HG03442 (cell line): ENCODE measurements around the gene AGBL3.

ENCODE experiments used
- ATAC-seq: cut with Tn5 transposase; IDR thresholded peaks from one replicate; pipeline ENCODE4 v1.9.1; 2021; ENCODE audit warnings: mild to moderate bottlenecking, moderate library complexity; ENCODE audit not compliant: unreplicated experiment

The AGBL3 gene

DNA sequence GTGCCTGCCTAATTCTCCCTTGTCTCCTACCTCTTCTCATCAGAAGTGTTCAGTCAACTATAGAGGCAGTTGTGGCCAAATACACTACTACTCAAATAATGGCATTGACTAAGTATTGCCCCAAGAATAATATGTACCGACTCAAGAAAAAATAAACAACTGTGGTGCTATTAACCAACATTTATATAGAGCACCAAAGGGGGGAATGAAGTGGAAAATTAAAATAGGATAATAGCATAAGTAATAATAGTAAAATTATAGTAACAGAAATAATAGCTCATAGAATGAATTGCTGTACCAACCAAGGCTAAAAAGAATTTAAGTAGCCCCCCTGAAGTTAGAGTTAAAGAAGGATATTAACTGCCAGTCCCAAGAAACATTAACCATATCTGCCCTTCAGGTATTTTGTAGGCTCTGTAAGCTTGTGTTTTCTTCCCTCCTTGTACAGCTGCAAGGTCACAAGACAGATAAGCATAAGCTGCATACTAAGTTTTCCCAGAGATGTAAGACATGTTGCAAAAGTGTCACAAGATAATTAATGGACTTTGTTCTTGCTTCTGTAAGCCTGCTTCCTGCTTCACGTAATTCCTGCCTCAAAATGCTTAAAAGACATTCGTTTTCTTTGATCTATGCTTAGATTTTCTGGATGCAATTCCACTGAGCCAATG is 195.1 kb downstream of the AGBL3 start:
- no peak for ATAC-seq

DNA sequence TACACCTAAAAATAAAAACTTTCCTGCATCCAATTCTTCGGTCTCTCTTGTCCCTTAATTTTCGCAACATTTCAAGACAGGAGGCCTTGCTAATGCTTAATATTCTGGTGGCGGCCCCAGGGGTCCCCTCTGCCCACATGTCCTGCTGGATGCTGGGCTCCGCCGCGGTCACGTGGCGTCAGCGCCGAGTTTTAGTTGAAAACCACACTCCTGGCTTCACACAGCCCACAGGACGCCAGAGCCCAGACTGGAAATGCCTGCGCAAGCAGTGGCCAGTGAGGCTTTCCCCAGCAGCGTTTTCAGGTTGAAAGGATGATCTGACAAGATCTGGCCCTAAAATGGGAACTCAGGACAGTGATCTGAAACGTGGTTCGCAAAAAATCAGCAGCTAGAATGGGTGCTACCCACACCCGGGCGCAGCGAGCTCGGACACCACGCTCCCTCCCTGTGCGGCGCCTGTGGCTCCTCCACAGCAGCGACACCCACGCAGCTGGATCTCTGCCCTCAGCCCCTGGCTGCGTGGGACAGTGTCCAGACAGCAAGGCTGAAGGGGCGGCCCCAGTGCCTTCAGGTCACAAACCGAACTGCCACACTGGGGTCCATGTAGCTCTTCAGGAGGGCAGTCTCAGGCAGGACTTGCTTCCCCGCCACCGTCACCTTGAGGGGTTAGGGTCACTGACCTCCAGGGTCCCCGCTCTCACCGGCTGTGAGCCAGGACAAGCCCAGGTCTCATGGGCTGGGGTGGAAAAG is 195.8 kb downstream of the AGBL3 start:
- no peak for ATAC-seq

DNA sequence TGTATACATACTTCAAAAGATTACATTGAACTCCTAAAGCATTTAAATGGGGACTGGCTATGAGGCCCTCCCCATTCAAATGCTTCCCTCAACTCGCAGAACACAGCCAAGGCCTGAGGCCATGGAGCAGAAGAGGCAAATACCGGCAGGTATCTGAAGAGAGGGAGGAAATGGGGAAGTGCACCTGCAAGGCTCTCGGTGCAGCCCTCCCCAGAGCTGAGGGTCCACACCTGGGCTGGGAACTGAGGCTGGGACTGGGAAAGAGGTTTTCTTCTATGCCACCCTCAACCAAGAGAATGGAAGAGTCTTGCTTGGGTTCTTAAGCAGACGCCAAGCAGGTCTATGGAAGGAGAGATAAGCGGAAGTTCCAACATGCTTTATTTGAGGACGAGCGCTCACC is 197.2 kb downstream of the AGBL3 start:
- ATAC-seq: no peak

DNA sequence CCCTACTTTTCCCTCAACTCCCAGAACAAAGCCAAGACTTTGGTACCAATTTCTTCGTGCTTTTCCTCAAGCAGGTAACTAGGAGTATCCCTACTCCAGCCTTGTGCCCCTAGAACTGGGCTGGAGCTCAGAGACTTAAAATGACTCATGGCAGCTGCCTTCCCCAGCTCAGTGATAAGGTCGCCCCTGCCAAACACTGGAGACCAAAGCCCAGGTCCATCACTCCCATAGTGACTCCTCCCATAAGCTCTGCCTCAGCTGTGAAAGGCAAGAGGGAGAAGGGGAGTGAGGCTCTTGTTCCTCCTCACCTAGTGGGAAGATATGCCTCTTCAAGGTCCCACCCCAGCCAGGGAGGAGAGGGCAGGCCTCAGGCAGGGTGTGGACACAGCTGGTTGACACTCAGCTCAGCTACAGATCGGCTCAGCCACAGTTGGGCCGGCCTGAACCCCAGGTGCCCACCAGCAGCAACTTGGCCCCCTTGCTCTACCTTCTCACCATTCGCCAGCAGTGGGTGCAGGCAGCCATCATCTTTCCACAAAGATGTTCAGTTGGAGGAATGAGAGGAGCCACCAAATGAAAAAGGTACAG is 198.0 kb downstream of the AGBL3 start:
- no peak for ATAC-seq
